ENCODE data around the gene ATG7.

Gene ATG7

DNA sequence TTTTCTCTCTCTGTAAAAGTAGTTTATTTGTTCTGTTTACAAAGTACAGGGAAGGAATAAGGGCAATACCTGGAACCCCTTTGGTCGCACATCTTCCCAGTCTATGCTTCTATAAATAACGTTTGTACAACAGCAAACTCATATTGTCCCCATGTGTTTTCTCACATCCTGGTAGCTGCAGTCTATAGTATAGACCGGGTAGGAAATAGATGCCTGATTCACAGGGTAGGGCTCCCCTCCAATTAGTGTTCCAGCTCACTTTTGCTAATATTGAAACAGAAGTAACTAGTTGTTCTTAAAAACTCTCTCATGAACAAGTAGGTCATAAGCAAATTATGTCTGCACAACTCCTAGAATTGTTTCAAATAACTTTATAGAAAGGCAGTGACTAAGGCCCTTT, 17.7 kb downstream of the ATG7 start:
- H3K4me3 ChIP-seq (ENCODE audit: low read depth, low read length) = no peak overlapping the region
- peaks cover 16% of the 10 kb centered on the region; the same call in 1 of the 2 replicates for H3K4me1 ChIP-seq (ENCODE audit: control insufficient read depth, insufficient read depth, low read length)
- H3K27ac ChIP-seq (ENCODE audit: extremely low read depth, low read depth, low read length) = no peak overlapping the region
- CTCF ChIA-PET = interaction anchor here (1.4 kb wide), 2 partner anchors 22 to 53 kb away, joined by 4 to 5 read pairs; no protein-coding TSS in a partner anchor
- no peaks in the 10 kb centered on the region for H3K9me3 ChIP-seq (ENCODE audit: control insufficient read depth, insufficient read depth, low read depth, low read length)
- POLR2A ChIA-PET = interaction anchor here (2.5 kb wide), 1 partner anchor 17 kb away, joined by 35 read pairs; the partner anchor contains the start of gene ATG7
- peaks cover 0 to 3% of the 10 kb centered on the region in 2 experiments; a peak in 1 of 3 replicates for H3K36me3 ChIP-seq (ENCODE audit: control insufficient read depth in 2 of 2, insufficient read depth in 1 of 2, low read length in 2 of 2)
- TF ChIP-seq ZNF24 (tag by site-specific recombination; IDR thresholded peaks at IDR 0.05) (no peak), ZNF560 (tag by site-specific recombination; IDR thresholded peaks at IDR 0.05; ENCODE audit: borderline replicate concordance) (no peak), ZEB2 (tag by site-specific recombination; IDR thresholded peaks at IDR 0.05) (no peak), ZNF174 (tag by site-specific recombination; IDR thresholded peaks at IDR 0.05) (no peak), ZBTB17 (tag by site-specific recombination; IDR thresholded peaks at IDR 0.05) (no peak), ZNF561 (tag by site-specific recombination; IDR thresholded peaks at IDR 0.05; ENCODE audit: borderline replicate concordance) (no peak)
- TF ChIP-seq, protein P1, sequence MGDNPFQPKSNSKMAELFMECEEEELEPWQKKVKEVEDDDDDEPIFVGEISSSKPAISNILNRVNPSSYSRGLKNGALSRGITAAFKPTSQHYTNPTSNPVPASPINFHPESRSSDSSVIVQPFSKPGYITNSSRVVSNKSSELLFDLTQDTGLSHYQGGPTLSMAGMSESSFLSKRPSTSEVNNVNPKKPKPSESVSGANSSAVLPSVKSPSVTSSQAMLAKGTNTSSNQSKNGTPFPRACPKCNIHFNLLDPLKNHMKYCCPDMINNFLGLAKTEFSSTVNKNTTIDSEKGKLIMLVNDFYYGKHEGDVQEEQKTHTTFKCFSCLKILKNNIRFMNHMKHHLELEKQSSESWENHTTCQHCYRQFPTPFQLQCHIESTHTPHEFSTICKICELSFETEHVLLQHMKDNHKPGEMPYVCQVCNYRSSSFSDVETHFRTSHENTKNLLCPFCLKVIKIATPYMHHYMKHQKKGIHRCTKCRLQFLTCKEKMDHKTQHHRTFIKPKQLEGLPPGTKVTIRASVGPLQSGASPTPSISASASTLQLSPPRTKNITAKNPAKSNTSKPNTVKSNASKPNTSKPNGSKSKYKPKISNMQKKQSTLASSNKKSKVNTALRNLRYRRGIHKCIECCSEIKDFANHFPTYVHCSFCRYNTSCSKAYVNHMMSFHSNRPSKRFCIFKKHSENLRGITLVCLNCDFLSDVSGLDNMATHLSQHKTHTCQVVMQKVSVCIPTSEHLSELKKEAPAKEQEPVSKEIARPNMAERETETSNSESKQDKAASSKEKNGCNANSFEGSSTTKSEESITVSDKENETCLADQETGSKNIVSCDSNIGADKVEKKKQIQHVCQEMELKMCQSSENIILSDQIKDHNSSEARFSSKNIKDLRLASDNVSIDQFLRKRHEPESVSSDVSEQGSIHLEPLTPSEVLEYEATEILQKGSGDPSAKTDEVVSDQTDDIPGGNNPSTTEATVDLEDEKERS (tag by site-specific recombination; IDR thresholded peaks at IDR 0.05) = no peak

DNA sequence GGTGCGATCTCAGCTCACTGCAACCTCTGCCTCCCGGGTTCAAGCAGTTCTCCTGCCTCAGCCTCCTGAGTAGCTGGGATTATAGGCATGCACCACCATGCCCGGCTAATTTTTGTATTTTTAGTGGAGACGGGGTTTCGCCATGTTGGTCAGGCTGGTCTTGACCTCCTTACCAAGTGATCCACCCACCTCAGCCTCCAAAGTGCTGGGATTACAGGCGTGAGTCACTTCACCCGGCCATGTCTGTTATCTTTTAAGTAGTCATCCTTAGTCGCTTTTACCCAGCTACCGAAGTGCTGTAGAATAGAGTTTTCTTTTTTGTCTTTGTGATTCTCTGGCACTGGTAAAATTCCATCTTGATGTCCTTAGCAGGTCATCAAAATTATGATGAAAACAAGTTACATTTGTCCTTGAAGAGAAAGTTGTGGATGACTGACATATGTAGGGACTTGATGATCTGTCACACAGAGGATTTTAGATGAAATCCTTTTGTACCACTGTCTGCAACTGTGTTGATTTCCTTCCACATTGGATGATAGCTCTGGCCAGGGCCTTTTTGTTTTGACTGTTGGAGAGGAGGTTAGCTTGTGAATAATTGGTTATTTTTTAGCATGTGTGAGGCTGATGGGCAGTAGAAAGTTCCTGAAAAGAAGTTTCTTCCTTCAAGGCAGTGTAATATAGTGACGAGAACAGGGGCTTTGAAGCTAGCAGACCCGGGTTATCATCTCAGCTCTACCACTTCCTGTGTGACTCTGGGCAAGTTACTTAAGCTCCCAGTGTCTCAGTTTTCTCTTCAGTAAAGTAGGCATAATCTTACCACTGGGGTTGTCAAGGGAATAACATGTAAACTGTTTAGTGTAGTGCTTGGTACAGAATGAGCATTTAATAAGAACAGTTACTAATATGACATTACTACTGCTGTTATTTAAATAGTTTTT, 18.8 kb downstream of the ATG7 start:
- TF ChIP-seq, protein P2, sequence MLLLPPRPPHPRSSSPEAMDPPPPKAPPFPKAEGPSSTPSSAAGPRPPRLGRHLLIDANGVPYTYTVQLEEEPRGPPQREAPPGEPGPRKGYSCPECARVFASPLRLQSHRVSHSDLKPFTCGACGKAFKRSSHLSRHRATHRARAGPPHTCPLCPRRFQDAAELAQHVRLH (tag by site-specific recombination; IDR thresholded peaks at IDR 0.05) = no peak
- TF ChIP-seq, protein P3, sequence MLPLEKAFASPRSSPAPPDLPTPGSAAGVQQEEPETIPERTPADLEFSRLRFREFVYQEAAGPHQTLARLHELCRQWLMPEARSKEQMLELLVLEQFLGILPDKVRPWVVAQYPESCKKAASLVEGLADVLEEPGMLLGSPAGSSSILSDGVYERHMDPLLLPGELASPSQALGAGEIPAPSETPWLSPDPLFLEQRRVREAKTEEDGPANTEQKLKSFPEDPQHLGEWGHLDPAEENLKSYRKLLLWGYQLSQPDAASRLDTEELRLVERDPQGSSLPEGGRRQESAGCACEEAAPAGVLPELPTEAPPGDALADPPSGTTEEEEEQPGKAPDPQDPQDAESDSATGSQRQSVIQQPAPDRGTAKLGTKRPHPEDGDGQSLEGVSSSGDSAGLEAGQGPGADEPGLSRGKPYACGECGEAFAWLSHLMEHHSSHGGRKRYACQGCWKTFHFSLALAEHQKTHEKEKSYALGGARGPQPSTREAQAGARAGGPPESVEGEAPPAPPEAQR (tag by site-specific recombination; IDR thresholded peaks at IDR 0.05) = no peak
- no peak for TF ChIP-seq ZNF785 (tag by site-specific recombination; IDR thresholded peaks at IDR 0.05)
- no peak for TF ChIP-seq ZNF701 (tag by site-specific recombination; IDR thresholded peaks at IDR 0.05)
- TF ChIP-seq ZNF571 (tag by site-specific recombination; IDR thresholded peaks at IDR 0.05) = no peak
- no peak for TF ChIP-seq ZNF561 (tag by site-specific recombination; IDR thresholded peaks at IDR 0.05; ENCODE audit: borderline replicate concordance)
- no peak for TF ChIP-seq ZNF521 (tag by site-specific recombination; IDR thresholded peaks at IDR 0.05)
- no peak for TF ChIP-seq ZNF658 (tag by site-specific recombination; IDR thresholded peaks at IDR 0.05)
- TF ChIP-seq, protein P4, sequence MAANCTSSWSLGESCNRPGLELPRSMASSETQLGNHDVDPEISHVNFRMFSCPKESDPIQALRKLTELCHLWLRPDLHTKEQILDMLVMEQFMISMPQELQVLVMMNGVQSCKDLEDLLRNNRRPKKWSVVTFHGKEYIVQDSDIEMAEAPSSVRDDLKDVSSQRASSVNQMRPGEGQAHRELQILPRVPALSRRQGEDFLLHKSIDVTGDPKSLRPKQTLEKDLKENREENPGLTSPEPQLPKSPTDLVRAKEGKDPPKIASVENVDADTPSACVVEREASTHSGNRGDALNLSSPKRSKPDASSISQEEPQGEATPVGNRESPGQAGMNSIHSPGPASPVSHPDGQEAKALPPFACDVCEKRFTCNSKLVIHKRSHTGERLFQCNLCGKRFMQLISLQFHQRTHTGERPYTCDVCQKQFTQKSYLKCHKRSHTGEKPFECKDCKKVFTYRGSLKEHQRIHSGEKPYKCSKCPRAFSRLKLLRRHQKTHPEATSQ (tag by site-specific recombination; IDR thresholded peaks at IDR 0.05) = no peak
- TF ChIP-seq, protein P5, sequence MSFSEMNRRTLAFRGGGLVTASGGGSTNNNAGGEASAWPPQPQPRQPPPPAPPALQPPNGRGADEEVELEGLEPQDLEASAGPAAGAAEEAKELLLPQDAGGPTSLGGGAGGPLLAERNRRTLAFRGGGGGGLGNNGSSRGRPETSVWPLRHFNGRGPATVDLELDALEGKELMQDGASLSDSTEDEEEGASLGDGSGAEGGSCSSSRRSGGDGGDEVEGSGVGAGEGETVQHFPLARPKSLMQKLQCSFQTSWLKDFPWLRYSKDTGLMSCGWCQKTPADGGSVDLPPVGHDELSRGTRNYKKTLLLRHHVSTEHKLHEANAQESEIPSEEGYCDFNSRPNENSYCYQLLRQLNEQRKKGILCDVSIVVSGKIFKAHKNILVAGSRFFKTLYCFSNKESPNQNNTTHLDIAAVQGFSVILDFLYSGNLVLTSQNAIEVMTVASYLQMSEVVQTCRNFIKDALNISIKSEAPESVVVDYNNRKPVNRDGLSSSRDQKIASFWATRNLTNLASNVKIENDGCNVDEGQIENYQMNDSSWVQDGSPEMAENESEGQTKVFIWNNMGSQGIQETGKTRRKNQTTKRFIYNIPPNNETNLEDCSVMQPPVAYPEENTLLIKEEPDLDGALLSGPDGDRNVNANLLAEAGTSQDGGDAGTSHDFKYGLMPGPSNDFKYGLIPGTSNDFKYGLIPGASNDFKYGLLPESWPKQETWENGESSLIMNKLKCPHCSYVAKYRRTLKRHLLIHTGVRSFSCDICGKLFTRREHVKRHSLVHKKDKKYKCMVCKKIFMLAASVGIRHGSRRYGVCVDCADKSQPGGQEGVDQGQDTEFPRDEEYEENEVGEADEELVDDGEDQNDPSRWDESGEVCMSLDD (tag by site-specific recombination; IDR thresholded peaks at IDR 0.05) = no peak
- no peak for TF ChIP-seq ZSCAN30 (tag by site-specific recombination; IDR thresholded peaks at IDR 0.05)
- no peak for TF ChIP-seq ZNF404 (tag by site-specific recombination; IDR thresholded peaks at IDR 0.05)
- no peak for TF ChIP-seq ZNF560 (tag by site-specific recombination; IDR thresholded peaks at IDR 0.05; ENCODE audit: borderline replicate concordance)
- no peak for TF ChIP-seq HOXA7 (CRISPR knock-in tag; IDR thresholded peaks at IDR 0.05; ENCODE audit: borderline replicate concordance)
- no peak for TF ChIP-seq ZNF391 (tag by site-specific recombination; IDR thresholded peaks at IDR 0.05; ENCODE audit: borderline replicate concordance, low read depth)
- TF ChIP-seq ZFP3 (tag by site-specific recombination; IDR thresholded peaks at IDR 0.05; ENCODE audit: low read depth) = no peak
- no peak for TF ChIP-seq ZNF624 (tag by site-specific recombination; IDR thresholded peaks at IDR 0.05)
- no peak for TF ChIP-seq ZNF211 (tag by site-specific recombination; IDR thresholded peaks at IDR 0.05; ENCODE audit: low read depth)
- no peak overlapping the region for H3K27ac ChIP-seq (ENCODE audit: extremely low read depth, low read depth, low read length)
- peaks cover 16% of the 10 kb centered on the region; the same call in 1 of the 2 replicates for H3K4me1 ChIP-seq (ENCODE audit: control insufficient read depth, insufficient read depth, low read length)
- H3K9me3 ChIP-seq (ENCODE audit: control insufficient read depth, insufficient read depth, low read depth, low read length) = no peaks in the 10 kb centered on the region
- H3K4me3 ChIP-seq (ENCODE audit: low read depth, low read length) = no peak overlapping the region
- POLR2A ChIA-PET = no interaction called here
- no peaks in the 10 kb centered on the region; a peak in 1 of 3 replicates for H3K36me3 ChIP-seq (ENCODE audit: control insufficient read depth in 2 of 2, insufficient read depth in 1 of 2, low read length in 2 of 2)
- CTCF ChIA-PET = interaction anchor here (1.4 kb wide), 2 partner anchors 21 to 54 kb away, joined by 4 to 5 read pairs; no protein-coding TSS in a partner anchor
